H1 (cell line): Measurements from ENCODE around the gene MC4R. TPM values are rescaled to one million over a fixed set of nuclear protein-coding genes. Genes with fewer than 3 reads are reported as not detected.

Experiments
- CTCF ChIA-PET: fragments of 300-600 bp; sonication (Branson Sonifier 250); formaldehyde crosslinking; loops from one replicate; lab custom pipeline; 2021; ENCODE audit not compliant: partially characterized antibody; lab: Charles Lee
- POLR2A ChIA-PET: fragments of 300-600 bp; sonication (Branson Sonifier 250); formaldehyde crosslinking; loops from one replicate; lab custom pipeline; 2021; ENCODE audit warnings: inconsistent platforms; ENCODE audit not compliant: partially characterized antibody; lab: Charles Lee
- DNase-seq, 2 experiments: peaks; one replicate each; pipeline versions ENCODE4 v3.0.0 to v3.0.0-alpha.2; 2010 to 2022; ENCODE audit warnings: low spot score in 2 of 2, low read depth in 1 of 2, mixed read lengths in 1 of 2
- FAIRE-seq: peaks from 2 replicates; lab custom pipeline; 2011; peaks lifted over from hg19 to GRCh38; lab: Jason Lieb, UNC
- H2AFZ ChIP-seq: 2 replicates; pipeline ENCODE4 v1.8.1; 2012; ENCODE audit warnings: low read length, inconsistent platforms
- H2AK5ac ChIP-seq: 2 replicates; pipeline ENCODE4 v1.6.1; 2013; ENCODE audit warnings: low read depth, low read length
- H2BK120ac ChIP-seq: replicated peaks from 2 replicates; pipeline ENCODE3; 2013; ENCODE audit warnings: low read depth, low read length, inconsistent platforms
- H2BK12ac ChIP-seq: 2 replicates; pipeline ENCODE4 v1.6.1; 2013; ENCODE audit warnings: low read depth, low read length
- H2BK15ac ChIP-seq: 2 replicates; pipeline ENCODE4 v1.6.1; 2013; ENCODE audit warnings: low read length
- H2BK20ac ChIP-seq: 2 replicates; pipeline ENCODE4 v1.6.1; 2013; ENCODE audit warnings: low read length
- H2BK5ac ChIP-seq: 2 replicates; pipeline ENCODE4 v1.6.1; 2013; ENCODE audit warnings: low read depth, low read length
- H3K14ac ChIP-seq: 2 replicates; pipeline ENCODE4 v1.6.1; 2013; ENCODE audit warnings: inconsistent platforms; ENCODE audit not compliant: insufficient read length
- H3K18ac ChIP-seq: 2 replicates; pipeline ENCODE4 v1.6.1; 2013; ENCODE audit warnings: low read length; ENCODE audit errors: extremely low read depth
- H3K23ac ChIP-seq: 2 replicates; pipeline ENCODE4 v1.6.1; 2013; ENCODE audit warnings: inconsistent platforms; ENCODE audit not compliant: insufficient read length
- H3K23me2 ChIP-seq: 2 replicates; pipeline ENCODE4 v1.6.1; 2013; ENCODE audit warnings: low read depth, low read length
- H3K27ac ChIP-seq: 2 replicates; pipeline ENCODE4 v1.6.1; 2011; ENCODE audit warnings: low read depth, low read length, inconsistent platforms
- H3K27me3 ChIP-seq, 4 experiments: replicated peaks in 1 of 4; 1 replicate in 1 of 4; 2 replicates in 3 of 4; pipeline versions ENCODE4 v1.6.1 to v1.8.1; 2011 to 2013; ENCODE audit warnings: low read length in 3 of 4, mild to moderate bottlenecking in 3 of 4, inconsistent platforms in 2 of 4, mixed read lengths in 2 of 4, moderate library complexity in 1 of 4; ENCODE audit not compliant: control insufficient read depth in 3 of 4, insufficient read depth in 3 of 4; ENCODE audit errors: extremely low read depth in 1 of 4
- H3K36me3 ChIP-seq, 4 experiments: 2 replicates each; pipeline versions ENCODE4 v1.6.1 to v1.8.1; 2011 to 2013; ENCODE audit warnings: mild to moderate bottlenecking in 4 of 4, low read length in 3 of 4, moderate library complexity in 2 of 4, control low read depth in 1 of 4, inconsistent platforms in 1 of 4; ENCODE audit not compliant: insufficient read depth in 4 of 4, control insufficient read depth in 2 of 4
- H3K4ac ChIP-seq: replicated peaks from 2 replicates; pipeline ENCODE3; 2013; ENCODE audit warnings: low read length, low read depth, mixed read lengths, inconsistent platforms; ENCODE audit not compliant: insufficient read length
- H3K4me1 ChIP-seq, 4 experiments: replicated peaks in 1 of 4; 1 replicate in 1 of 4; 2 replicates in 3 of 4; pipeline versions ENCODE4 v1.6.1 to v1.8.1; 2011 to 2013; ENCODE audit warnings: low read length in 3 of 4, inconsistent platforms in 2 of 4, mixed read lengths in 1 of 4; ENCODE audit not compliant: insufficient read depth in 4 of 4, control insufficient read depth in 3 of 4
- H3K4me2 ChIP-seq, 2 experiments: 2 replicates each; pipeline versions ENCODE4 v1.6.1 to v1.8.1; 2011 to 2013; ENCODE audit warnings: low read depth in 2 of 2, low read length in 2 of 2, control low read depth in 1 of 2, inconsistent platforms in 1 of 2, mild to moderate bottlenecking in 1 of 2; ENCODE audit not compliant: insufficient read depth in 1 of 2
- H3K4me3 ChIP-seq, 4 experiments: fragments of 200-600, 300-600 bp in 1 of 4; sonication (generic), shearing (Covaris generic), sonication (Bioruptor Twin) in 1 of 4; 2 replicates each; pipeline versions ENCODE4 v1.5.1 to v1.8.1; 2011 to 2016; ENCODE audit warnings: low read length in 4 of 4, low read depth in 3 of 4, control low read depth in 2 of 4, inconsistent platforms in 2 of 4, mild to moderate bottlenecking in 2 of 4, mixed read lengths in 1 of 4, moderate library complexity in 1 of 4; ENCODE audit not compliant: insufficient read depth in 2 of 4; ENCODE audit errors: extremely low read depth in 1 of 4
- H3K56ac ChIP-seq: replicated peaks from 2 replicates; pipeline ENCODE3; 2013; ENCODE audit warnings: low read depth, mild to moderate bottlenecking, mixed read lengths, low read length, inconsistent platforms; ENCODE audit not compliant: insufficient read length
- H3K79me1 ChIP-seq: 2 replicates; pipeline ENCODE4 v1.6.1; 2013; ENCODE audit warnings: low read depth, low read length, control low read depth
- H3K79me2 ChIP-seq, 2 experiments: 2 replicates each; pipeline versions ENCODE4 v1.6.1 to v1.8.1; 2012 to 2013; ENCODE audit warnings: low read length in 2 of 2, mild to moderate bottlenecking in 2 of 2, inconsistent platforms in 1 of 2; ENCODE audit not compliant: insufficient read depth in 2 of 2, control insufficient read depth in 1 of 2
- H3K9ac ChIP-seq, 4 experiments: replicated peaks in 1 of 4; 1 replicate in 1 of 4; 2 replicates in 3 of 4; pipeline versions ENCODE4 v1.6.1 to v1.8.1; 2011 to 2013; ENCODE audit warnings: low read depth in 3 of 4, low read length in 3 of 4, control low read depth in 2 of 4, mild to moderate bottlenecking in 2 of 4, moderate library complexity in 2 of 4, inconsistent platforms in 1 of 4; ENCODE audit errors: extremely low read depth in 1 of 4
- H3K9me3 ChIP-seq, 2 experiments: 2 replicates each; pipeline versions ENCODE4 v1.6.1 to v1.8.1; 2012 to 2013; ENCODE audit warnings: mild to moderate bottlenecking in 2 of 2, moderate library complexity in 2 of 2, control low read depth in 1 of 2, inconsistent platforms in 1 of 2, low read depth in 1 of 2, low read length in 1 of 2, mixed read lengths in 1 of 2; ENCODE audit not compliant: insufficient read depth in 2 of 2
- H4K20me1 ChIP-seq, 2 experiments: replicated peaks in 1 of 2; 2 replicates each; pipeline versions ENCODE3 to v1.8.1; 2011 to 2013; ENCODE audit warnings: inconsistent platforms in 2 of 2, low read length in 2 of 2, mild to moderate bottlenecking in 1 of 2; ENCODE audit not compliant: insufficient read depth in 2 of 2, control insufficient read depth in 1 of 2
- H4K5ac ChIP-seq: 2 replicates; pipeline ENCODE4 v1.6.1; 2013; ENCODE audit warnings: low read length, low read depth, mixed read lengths, inconsistent platforms; ENCODE audit not compliant: insufficient read length
- H4K8ac ChIP-seq: 2 replicates; pipeline ENCODE4 v1.8.0; 2013; ENCODE audit warnings: mild to moderate bottlenecking, moderate library complexity, low read length, inconsistent platforms; ENCODE audit not compliant: insufficient read depth; ENCODE audit errors: extremely low read depth
- H4K91ac ChIP-seq: replicated peaks from 2 replicates; pipeline ENCODE3; 2013; ENCODE audit warnings: low read length, mixed read lengths, inconsistent platforms; ENCODE audit not compliant: insufficient read length
- CHD1 ChIP-seq: IDR thresholded peaks from 2 replicates; pipeline ENCODE4 v1.6.1; 2012; ENCODE audit warnings: low read depth, low read length, improper control_type of control experiment
- CHD2 ChIP-seq: IDR thresholded peaks from 2 replicates; pipeline ENCODE4 v1.6.1; 2012; ENCODE audit warnings: low read length, improper control_type of control experiment
- GTF2F1 ChIP-seq: IDR thresholded peaks from 2 replicates; pipeline ENCODE4 v1.6.1; 2012; ENCODE audit warnings: low read depth, low read length, improper control_type of control experiment, borderline replicate concordance
- MAFK ChIP-seq: IDR thresholded peaks from 2 replicates; pipeline ENCODE4 v1.6.1; 2012; ENCODE audit warnings: low read depth, mild to moderate bottlenecking, improper control_type of control experiment, low read length
- POU5F1 ChIP-seq: IDR thresholded peaks from 2 replicates; pipeline ENCODE4 v1.6.1; 2011; ENCODE audit warnings: low read depth, mild to moderate bottlenecking, low read length, moderate library complexity
- SIX5 ChIP-seq: IDR thresholded peaks from 2 replicates; pipeline ENCODE4 v1.6.1; 2011; ENCODE audit warnings: mild to moderate bottlenecking, low read depth, low read length
- SUZ12 ChIP-seq: fragments of 200-600 bp; sonication (generic); IDR thresholded peaks from 2 replicates; pipeline ENCODE4 v1.6.1; 2012; ENCODE audit warnings: mild to moderate bottlenecking, inconsistent platforms, low read length, moderate library complexity, mixed read lengths
- TBP ChIP-seq: IDR thresholded peaks from 2 replicates; pipeline ENCODE4 v1.6.1; 2011; ENCODE audit warnings: low read depth, low read length, improper control_type of control experiment
- YY1 ChIP-seq: IDR thresholded peaks from 2 replicates; pipeline ENCODE4 v1.6.1; 2011; ENCODE audit warnings: low read depth, mild to moderate bottlenecking, low read length
- WGBS, 2 experiments: shearing (Covaris generic) in 1 of 2; methylation state at CpG; one replicate each; pipeline versions ENCODE4 v1.1.6 to v1.1.7; 2013 to 2015; ENCODE audit warnings: low lambda C conversion rate in 2 of 2, mixed read lengths in 2 of 2, inconsistent platforms in 1 of 2, low coverage in 1 of 2, missing lambda C conversion rate in 1 of 2; ENCODE audit not compliant: insufficient replicate concordance in 2 of 2, insufficient coverage in 1 of 2, insufficient read length in 1 of 2; ENCODE audit errors: extremely low coverage in 1 of 2, missing lambda C conversion rate in 1 of 2; 5-methylcytosine and 5-hydroxymethylcytosine counted together
- polyA plus RNA-seq, 7 experiments: library from polyadenylated mRNA; depleted of rRNA in 3 of 7; stranded (reverse) in 5 of 7; unstranded in 2 of 7; fragments of >200 nt in 5 of 7; fragments of 200-250 nt in 2 of 7; gene quantifications; 1 replicate in 5 of 7; 2 replicates in 1 of 7; 4 replicates in 1 of 7; pipeline versions ENCODE4 v1.2.1 to v1.2.3, GENCODE V29; 2011 to 2013; ENCODE audit warnings: missing spikeins in 2 of 7, mixed read lengths in 2 of 7
- total RNA-seq: library from RNA; stranded (reverse); fragmentation: NEBNext Ultra II Directional; extraction: Animal tissue kit (Norgen Biotek cat#: 25700); gene quantifications from 2 replicates; pipeline ENCODE4 v1.2.1, GENCODE V29; 2021
- TF ChIP-seq, protein P1 (sequence below): IDR thresholded peaks from 2 replicates; pipeline ENCODE4 v1.6.1; 2011; ENCODE audit warnings: low read depth, mild to moderate bottlenecking, low read length; ENCODE audit not compliant: insufficient read depth
- TF ChIP-seq, protein P2 (sequence below), 3 experiments: IDR thresholded peaks; 1 replicate in 2 of 3; 2 replicates in 1 of 3; pipeline versions ENCODE4 v1.5.1 to v1.6.1; 2011; ENCODE audit warnings: low read length in 3 of 3, mild to moderate bottlenecking in 3 of 3, inconsistent platforms in 2 of 3, low read depth in 1 of 3, moderate library complexity in 1 of 3; ENCODE audit not compliant: insufficient read depth in 1 of 3; ENCODE audit errors: control extremely low read depth in 1 of 3

MC4R gene
- total and polyA plus RNA-seq, 2 of the 8 experiments (the other 6 are each of a cell fraction or from before 2014, with no cell fraction given), result 0.11 TPM; not detected in 1

DNA sequence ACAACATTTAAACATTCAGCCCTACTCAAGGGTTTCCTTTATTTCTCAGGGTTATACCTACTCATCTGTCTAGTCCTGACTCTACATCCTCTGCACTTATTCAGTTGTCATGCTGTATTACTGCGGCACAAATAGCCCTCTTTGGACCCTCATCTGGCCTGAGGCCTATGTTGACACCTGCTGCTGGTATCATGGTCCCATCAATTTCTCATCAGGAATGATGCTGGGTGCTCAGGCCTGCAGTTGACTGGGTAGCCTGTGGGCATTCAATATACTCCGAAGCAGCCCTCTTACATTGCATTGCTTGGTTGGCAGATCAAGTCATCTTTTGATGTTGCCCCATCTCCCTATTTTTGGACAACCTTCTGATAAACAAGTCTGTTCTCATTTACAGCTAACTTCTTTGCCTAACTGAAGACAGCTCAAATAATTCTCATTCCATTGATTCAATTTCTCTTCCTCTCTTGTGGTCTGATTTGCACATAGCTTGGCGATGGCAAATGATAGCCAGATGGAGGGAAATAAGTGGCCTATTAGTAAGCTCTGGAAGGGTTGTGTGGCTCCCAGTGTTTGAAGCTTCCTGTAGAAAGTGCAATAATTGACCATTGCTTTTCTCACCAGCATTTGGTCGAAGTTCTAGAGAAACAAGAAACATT is 19.1 kb upstream of the MC4R start:
- Histone ChIP-seq H3K4me2 (no peak overlapping the region), H3K36me3 (no peaks in the 10 kb centered on the region), H4K20me1 (no peaks in the 10 kb centered on the region), H3K56ac (no peak overlapping the region), H3K4ac (no peak overlapping the region), H3K27ac (no peak overlapping the region), H2BK12ac (no peak overlapping the region), H3K14ac (no peak overlapping the region), H3K4me3 (no peak overlapping the region), H3K9me3 (no peaks in the 10 kb centered on the region), H3K79me2 (no peaks in the 10 kb centered on the region), H4K5ac (no peak overlapping the region), H3K18ac (no peak overlapping the region), H3K4me1 (no peaks in the 10 kb centered on the region), H4K8ac (no peak overlapping the region), H3K23me2 (no peaks in the 10 kb centered on the region), H3K9ac (no peak overlapping the region), H2BK120ac (no peak overlapping the region), H4K91ac (no peak overlapping the region), H3K27me3 (no peaks in the 10 kb centered on the region), H2AK5ac (no peak overlapping the region), H3K23ac (no peak overlapping the region), H2BK5ac (no peak overlapping the region), H2AFZ (no peak overlapping the region), H2BK20ac (no peak overlapping the region), H3K79me1 (no peaks in the 10 kb centered on the region), H2BK15ac (no peak overlapping the region)
- ChIA-PET POLR2A (no interaction called here), CTCF (interaction anchor here (0.7 to 1.3 kb wide), 3 partner anchors 14 to 736 kb away, joined by 3 read pairs; no protein-coding TSS in a partner anchor)
- DNase-seq (no peak), FAIRE-seq (no peak)
- 94% methylated on average over 4 of the region's 4 CpGs; no CpG with 5 or more reads in 1 of the 2 experiments for WGBS, 2 experiments
- TF ChIP-seq, protein P1, sequence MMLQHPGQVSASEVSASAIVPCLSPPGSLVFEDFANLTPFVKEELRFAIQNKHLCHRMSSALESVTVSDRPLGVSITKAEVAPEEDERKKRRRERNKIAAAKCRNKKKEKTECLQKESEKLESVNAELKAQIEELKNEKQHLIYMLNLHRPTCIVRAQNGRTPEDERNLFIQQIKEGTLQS, result no peak
- TF ChIP-seq YY1 (no peak), CHD2 (no peak), GTF2F1 (no peak), TBP (no peak), MAFK (no peak), SIX5 (no peak), SUZ12 (no peak), CHD1 (no peak), POU5F1 (no peak)
- TF ChIP-seq, protein P2, sequence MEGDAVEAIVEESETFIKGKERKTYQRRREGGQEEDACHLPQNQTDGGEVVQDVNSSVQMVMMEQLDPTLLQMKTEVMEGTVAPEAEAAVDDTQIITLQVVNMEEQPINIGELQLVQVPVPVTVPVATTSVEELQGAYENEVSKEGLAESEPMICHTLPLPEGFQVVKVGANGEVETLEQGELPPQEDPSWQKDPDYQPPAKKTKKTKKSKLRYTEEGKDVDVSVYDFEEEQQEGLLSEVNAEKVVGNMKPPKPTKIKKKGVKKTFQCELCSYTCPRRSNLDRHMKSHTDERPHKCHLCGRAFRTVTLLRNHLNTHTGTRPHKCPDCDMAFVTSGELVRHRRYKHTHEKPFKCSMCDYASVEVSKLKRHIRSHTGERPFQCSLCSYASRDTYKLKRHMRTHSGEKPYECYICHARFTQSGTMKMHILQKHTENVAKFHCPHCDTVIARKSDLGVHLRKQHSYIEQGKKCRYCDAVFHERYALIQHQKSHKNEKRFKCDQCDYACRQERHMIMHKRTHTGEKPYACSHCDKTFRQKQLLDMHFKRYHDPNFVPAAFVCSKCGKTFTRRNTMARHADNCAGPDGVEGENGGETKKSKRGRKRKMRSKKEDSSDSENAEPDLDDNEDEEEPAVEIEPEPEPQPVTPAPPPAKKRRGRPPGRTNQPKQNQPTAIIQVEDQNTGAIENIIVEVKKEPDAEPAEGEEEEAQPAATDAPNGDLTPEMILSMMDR (IDR thresholded peaks at IDR 0.05; ENCODE audit: control extremely low read depth in 1 of 3, insufficient read depth in 1 of 3, low read depth in 1 of 3, low read length in 3 of 3), result no peak
